NCI-H2227 treated with DMSO at 0.1 percent for 48 hours (cell line): ENCODE measurements around the gene PCDHGB1.
"Not testable (repeated sequence)": the region's sequence is repeated elsewhere in the genome, so short reads cannot be mapped to it uniquely, and the experiment has no call there.

Experiments
- DNase-seq: peaks from one replicate; lab custom pipeline; 2025; lab: John Stamatoyannopoulos, UW

The PCDHGB1 gene

DNA sequence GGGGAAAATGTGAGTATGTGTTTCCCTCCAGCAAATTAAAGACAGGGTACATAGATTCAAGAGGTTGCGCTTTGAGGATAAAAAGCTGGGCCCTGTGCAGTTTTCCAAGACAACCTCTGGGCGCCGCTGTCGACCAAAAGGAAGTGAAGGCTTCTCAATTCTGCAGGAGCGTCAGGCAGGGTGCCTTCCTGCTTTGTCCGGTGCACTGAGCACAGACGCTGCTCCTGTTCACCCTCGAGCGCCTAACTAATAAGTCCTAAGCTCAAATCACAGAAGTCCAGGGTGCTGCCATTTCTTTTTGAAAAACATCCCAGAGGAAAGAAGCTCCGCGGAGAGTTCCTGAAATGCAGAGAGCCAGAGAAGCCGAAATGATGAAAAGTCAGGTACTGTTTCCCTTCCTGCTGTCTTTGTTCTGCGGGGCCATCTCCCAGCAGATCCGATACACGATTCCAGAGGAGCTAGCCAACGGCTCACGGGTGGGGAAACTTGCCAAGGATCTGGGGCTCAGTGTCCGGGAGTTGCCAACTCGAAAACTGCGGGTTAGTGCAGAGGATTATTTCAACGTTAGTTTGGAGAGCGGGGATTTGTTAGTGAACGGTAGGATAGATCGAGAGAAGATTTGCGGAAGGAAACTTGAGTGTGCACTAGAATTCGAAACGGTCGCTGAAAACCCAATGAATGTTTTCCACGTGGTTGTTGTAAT, at the start of gene PCDHGB1:
PCDHGB1 (plus strand) TSS at position 183 of the 703 bp plus-strand sequence; CDS start at position 345, 162 bp downstream.
- DNase-seq: peak; percentile 45

DNA sequence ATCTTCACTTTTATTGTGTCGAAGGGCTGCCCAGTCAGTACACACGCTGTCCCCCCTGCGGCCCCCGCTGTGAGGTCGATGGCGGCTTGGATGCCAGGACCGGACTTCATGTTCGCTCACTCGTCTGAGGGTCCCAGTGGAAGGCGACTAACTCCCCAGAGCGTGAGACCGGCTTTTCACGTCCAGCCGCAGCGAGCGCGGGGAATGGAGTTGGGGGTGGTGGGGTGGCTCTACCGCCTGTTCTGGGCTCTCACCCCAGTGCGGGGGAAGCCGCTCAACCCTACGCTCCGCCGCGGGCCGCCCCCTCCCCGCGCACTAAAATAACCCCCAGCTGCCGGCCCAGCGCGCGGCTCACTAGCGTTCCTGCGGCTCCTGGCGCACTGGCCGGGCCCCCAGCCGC, 46.1 kb upstream of the PCDHGB1 start, which contains the start of gene SLC25A2:
SLC25A2 (minus strand) TSS at position 294 of the 400 bp plus-strand sequence; CDS start at position 110, 184 bp downstream.
- no peak for DNase-seq

DNA sequence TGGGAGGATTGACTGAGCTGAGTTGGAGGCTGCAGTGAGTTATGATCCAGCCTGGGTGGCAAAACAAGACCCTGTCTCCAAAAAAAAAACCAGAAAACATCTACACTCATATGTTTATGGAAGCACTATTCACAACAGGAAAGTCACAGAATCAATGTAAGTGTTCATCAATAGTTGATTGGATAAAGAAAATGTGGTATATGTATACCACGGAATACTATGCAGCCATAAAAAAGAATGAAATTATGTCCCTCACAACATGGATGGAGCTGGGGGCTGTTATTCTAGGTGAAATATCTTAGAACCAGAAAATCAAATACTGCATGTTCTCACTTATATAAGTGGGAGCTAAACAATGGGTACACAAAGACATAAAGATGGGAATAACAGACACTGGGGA, 43.3 kb upstream of the PCDHGB1 start:
- DNase-seq: no peak

DNA sequence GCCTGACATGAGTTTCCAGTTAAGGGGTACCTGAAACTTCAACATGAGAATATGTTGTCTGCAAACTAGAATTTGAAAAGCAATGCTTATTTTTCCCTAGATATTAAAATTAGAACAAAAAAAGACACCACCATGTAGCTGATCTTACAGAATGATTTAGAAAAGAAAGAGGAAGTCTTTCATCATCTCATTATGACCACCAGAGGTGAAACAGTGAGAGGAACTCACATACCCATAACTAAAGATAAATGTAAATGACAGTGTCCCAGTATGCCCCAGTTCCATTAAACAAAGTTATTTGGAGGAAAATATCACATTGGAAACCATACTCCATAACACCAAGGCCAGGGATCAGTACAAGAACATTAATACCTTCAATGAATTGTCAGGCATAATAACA, 36.2 kb upstream of the PCDHGB1 start:
- no peak for DNase-seq

DNA sequence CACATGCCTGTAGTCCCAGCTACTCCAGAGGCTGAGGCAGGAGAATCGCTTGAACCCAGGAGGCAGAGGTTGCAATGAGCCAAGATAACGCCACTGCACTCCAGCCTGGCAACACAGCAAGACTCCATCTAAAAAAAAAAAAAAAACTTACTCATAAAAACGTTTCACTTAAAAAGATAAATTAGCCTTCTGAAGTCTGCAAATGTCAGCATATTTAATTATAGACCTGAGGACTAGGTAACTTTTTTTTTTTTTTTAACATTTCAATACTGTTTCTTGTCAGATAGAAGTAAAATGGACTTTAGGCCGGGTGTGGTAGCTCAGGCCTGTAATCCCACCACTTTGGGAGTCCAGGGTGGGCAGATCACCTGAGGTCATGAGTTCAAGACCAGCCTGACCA, 32.9 kb upstream of the PCDHGB1 start:
- not testable (repeated sequence) for DNase-seq

DNA sequence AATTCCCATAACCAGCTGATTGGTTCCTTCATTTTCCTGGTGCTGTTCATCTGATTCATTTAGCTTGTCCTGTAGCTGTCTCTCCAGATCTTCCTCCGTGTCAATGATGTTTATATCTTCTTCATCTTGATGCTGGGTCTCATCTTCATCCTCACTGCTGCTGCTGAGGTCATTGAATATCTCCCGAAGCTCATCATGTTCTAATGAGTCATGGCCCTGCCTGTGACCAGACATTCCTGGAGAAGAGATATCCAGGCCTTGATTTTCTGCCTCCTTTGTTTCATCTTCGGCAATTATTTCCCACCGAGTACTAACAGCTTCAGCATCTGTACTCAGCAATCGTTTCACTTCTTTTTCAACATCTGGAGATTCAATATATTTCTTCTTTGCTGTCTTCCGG, 30.7 kb upstream of the PCDHGB1 start:
- no peak for DNase-seq

DNA sequence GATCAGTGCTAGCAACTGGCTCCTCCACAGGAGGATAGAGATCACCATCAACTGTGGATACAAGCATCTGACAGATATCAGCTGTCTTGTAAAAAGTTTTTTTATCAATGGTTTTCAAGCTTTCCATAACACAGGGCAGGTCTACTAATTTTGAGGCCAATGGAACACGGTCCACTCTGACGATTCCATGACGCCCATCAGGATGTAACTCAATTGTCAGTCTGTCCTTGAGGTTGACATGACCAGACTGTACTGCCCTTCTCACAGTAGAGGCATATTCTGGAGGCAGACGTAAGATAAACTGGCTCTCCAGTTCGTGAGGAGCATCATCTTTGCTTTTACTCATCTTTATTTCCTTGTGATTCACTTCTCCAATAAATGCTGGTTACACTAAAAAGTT, 30.2 kb upstream of the PCDHGB1 start:
- no peak for DNase-seq

DNA sequence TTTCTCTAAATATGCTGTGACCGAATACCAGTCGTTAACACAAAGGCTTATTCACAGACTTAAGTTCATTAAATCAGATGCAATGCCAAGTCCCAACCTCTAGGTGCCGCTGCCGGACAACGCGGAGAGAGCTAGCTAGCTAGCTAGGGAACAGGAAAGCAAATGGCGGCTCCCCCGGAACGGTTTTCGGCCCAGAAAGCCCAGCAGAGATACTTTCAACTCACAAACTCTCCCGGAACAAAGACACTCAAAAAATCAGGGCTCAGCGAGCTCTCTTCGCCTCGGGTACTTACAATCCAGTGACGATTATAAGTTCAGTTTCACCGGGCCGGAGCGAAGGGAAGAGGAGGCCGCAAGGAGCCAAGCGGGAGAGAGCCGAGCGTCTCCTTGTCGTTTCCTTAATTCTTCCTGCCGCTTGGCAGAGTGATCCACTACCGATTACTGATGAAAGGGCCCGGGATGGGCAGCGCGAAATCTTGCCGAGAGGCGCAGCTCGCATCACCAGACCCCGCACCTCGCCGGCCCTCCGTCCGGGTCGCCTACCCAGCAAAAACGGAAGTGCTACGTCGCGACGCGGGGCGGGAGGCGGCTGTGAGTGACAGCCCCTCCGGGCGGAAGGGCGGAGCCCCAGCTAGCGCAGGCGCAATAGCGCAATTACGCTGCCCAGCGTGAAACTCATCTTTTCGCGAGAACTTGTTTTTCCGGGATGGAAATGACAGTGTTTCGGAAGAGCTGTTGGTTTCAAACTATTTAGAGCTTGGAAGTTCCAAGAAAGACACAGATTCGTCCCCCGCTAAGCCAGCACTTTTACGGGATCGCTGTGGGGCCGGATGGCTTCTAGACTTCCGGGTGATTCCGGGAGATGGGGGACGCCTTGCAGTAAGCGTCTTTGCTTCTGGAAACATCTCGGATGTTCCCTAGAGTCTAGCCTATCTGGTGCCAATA, 29.4 kb upstream of the PCDHGB1 start, which contains the start of gene TAF7:
TAF7 (minus strand) TSS at position 560 of the 945 bp plus-strand sequence. CDS start 740 bp downstream, outside the sequence.
- peak; percentile 79 for DNase-seq

DNA sequence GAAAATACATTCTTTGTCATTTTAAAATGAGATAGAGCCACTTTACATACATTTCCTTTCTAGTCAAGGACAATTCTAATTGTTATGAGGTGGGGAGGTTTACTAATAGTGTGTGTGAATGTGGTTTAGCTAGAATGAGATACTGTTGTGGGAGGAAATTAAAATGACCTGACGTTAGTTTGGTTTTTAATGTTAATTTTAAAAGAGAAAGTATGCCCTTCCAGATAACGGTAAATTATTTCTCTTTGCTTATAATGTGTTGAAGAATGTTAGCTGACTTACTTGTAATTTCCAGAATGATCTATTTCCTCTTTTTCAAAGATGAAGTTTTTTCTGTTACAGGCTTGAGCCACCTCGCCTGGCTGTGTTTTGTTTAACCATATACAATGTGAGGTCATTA, 27.6 kb upstream of the PCDHGB1 start:
- DNase-seq: no peak

DNA sequence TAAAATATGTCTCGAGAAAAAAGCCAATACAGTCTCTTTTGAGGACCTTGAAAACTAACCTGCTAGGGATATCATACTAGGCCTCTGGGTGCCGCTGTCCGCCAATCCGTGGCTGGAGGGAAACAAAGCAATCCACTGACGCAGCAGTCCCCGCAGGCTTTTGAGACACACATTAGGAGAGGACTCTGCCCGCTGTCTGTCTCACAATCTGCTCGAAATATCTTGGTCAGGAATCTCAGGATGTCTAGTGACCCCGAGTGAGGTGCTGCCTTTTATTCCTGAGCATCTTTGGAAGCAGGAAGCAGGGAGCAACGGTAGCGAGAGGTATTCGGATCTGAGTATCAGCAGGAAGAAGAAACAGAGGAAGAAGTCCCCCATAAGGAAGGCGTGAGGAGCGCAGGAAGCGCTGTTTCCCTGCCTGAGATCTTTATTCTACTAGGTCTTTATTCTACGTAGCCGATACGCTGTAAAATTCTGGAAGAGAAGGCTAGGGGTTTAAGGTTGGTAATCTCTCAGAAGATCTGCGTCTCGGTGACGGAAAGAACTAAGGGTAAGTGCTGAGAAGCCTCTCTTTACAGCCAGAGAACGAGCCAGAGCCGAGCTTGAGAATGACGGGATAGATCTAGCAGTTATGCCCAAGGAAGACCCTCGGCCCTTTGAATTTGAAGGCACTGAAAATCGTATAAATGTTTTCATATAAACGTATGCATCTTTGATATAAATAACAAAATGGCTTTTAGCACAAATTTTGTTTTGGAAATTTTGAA, 23.6 kb upstream of the PCDHGB1 start:
- DNase-seq: peak; percentile 28

DNA sequence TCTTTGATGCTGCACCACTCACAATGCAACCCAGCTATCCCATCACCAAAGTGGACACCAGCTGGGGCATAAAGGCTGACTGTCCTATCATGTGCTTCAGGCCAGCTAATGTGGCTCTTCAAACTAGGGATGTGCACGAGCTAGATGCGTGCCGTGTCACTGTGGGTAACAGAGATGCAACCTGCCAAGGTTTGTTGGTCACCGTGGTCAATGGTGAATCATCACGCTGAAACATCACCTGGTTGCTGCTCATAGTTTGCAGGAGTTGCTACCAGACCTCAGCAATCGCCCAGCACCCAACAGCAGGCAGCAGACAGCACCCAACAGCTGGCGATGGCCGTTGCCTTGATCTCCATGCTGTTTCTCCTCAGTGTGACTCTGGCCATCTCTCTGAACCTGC, 21.7 kb upstream of the PCDHGB1 start:
- no peak for DNase-seq

DNA sequence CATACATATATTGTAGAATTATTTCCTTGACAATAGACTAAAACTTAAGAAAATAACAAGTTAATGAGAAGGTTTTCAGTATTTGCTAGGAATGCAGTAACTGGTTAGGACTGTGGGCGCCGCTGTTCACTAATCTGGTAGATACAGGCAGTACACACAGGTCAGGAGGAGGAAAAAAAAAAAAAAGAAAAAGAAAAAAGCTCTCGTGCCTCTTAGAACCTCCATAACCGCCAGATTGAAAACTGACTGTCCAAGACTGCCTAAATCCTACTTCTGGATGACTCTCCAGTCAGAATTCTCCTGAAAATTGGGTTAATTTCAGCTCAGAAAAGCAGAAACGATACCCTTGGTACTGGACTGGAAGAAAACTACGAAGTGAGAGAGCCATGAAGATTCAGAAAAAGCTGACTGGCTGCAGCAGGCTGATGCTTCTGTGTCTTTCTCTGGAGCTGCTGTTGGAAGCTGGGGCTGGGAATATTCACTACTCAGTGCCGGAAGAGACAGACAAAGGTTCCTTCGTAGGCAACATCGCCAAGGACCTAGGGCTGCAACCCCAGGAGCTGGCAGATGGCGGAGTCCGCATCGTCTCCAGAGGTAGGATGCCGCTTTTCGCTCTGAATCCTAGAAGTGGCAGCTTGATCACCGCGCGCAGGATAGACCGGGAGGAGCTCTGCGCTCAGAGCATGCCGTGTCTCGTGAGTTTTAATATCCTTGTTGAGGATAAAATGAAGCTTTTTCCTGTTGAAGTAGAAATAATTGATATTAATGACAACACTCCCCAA, 19.4 kb upstream of the PCDHGB1 start, which contains the start of gene PCDHGA1:
PCDHGA1 (plus strand) TSS at position 216 of the 782 bp plus-strand sequence.
- DNase-seq: no peak

DNA sequence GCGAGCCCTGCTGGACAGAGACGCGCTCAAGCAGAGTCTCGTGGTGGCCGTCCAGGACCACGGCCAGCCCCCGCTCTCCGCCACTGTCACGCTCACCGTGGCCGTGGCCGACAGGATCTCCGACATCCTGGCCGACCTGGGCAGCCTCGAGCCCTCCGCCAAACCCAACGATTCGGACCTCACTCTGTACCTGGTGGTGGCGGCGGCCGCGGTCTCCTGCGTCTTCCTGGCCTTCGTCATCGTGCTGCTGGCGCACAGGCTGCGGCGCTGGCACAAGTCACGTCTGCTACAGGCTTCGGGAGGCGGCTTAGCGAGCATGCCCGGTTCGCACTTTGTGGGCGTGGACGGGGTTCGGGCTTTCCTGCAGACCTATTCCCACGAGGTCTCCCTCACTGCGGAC, 17.3 kb upstream of the PCDHGB1 start:
- DNase-seq: not testable (repeated sequence)

DNA sequence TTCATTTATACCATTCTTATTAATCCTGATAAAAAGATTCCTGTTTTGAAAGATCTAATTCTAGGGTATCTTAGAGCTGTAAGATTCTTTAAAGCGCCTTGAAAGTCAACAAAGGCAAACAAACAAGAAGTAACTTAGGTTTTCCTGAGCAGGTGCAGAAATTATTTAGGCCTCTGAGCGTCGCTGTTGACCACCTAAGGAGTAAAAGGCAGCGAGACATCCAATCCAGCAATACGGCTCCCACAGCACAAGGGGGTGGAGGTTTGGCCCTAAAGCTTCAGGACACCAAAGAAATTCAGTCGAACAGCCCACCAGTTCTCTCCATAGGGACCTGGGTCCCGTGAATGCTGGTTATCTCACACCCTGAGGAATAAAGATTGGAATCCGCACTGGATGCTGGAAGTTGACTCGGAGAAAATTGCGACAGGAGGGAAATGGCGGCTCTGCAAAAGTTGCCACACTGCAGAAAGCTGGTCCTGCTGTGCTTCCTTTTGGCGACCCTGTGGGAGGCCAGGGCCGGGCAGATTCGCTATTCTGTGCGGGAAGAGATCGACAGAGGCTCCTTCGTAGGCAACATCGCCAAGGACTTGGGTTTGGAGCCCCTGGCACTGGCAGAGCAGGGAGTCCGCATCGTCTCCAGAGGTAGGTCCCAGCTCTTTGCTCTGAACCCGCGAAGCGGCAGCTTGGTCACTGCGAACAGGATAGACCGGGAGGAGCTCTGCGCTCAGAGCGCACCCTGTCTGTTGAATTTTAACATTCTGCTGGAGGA, 11.2 kb upstream of the PCDHGB1 start, which contains the start of gene PCDHGA2:
PCDHGA2 (plus strand) TSS at position 223 of the 769 bp plus-strand sequence.
- peak; percentile 3 for DNase-seq

DNA sequence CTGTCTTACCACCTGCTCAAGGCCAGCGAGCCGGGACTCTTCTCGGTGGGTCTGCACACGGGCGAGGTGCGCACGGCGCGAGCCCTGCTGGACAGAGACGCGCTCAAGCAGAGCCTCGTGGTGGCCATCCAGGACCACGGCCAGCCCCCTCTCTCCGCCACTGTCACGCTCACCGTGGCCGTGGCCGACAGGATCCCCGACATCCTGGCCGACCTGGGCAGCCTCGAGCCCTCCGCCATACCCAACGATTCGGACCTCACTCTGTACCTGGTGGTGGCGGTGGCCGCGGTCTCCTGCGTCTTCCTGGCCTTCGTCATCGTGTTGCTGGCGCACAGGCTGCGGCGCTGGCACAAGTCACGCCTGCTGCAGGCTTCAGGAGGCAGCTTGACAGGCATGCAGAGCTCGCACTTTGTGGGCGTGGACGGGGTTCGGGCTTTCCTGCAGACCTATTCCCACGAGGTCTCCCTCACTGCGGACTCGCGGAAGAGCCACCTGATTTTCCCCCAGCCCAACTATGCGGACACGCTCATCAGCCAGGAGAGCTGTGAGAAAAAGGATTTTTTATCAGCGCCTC, 9.0 kb upstream of the PCDHGB1 start:
- not testable (repeated sequence) for DNase-seq

DNA sequence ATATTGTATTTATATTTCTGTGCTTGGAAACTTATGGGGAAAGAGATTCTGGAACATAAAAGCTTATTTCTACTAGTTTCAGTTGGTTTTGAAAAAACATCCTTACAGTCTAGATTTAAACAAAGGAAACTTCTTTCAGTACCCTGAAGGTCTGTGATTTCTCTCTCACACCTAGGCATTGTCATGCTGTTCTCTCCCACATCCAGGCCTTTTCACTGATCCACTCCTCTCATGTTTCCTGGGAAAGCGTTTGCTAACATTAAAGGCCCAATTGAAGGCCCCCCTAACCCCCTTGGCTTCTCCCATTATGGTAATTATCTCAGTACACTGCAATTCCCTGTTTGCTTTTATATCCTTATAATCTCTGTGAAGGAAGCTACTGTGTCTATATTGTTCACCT, 7.1 kb upstream of the PCDHGB1 start:
- no peak for DNase-seq

DNA sequence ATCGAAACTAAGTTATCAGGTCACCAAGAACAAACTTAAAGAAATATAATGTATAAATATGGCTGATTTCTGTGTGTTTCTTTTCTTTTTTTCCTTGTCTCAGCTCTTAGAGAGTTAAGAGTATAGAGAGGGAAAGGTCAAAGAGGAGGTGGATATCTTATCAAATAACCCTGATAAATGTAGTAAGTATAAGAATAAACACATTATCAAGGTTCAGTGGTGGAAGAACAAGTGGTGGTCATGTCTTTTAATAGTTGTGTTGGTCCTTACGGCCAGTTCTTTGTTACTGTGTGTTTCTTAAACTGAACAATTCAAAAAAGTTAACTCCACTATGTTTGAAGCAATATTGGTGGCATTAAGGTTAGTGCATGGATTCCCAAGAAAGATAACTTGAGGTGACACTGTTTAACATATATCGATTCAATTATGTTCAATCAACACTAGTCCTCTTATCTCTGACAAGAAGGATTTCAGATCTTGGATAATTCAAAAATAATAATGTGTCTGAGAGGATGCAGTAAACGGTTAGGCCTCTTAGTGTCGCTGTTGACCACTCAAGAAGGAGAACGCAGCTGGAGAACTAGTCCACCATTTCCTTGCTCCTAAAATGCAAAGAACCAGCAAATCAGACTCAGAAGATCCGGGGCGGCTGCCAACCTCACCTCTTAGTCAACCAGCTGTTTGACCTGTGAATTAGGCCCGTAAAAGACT, 6.5 kb upstream of the PCDHGB1 start, which contains the start of gene PCDHGA3:
PCDHGA3 (plus strand) TSS at position 588 of the 711 bp plus-strand sequence. CDS start 205 bp downstream, outside the sequence.
- no peak for DNase-seq

DNA sequence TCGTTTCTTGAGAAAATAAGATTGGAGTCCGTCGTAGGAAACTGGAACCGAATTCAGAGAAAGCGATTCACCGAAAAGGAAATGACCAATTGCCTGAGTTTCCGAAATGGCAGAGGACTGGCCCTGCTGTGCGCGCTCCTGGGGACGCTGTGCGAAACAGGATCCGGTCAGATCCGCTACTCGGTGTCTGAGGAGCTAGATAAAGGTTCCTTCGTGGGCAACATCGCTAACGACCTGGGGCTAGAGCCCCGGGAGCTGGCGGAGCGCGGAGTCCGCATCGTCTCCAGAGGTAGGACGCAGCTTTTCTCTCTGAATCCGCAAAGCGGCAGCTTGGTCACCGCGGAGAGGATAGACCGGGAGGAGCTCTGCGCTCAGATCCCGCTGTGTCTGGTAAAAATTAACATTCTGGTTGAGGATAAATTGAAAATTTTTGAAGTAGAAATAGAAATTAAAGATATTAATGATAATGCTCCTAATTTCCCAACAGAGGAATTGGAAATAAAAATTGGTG, 5.9 kb upstream of the PCDHGB1 start:
- no peak for DNase-seq

DNA sequence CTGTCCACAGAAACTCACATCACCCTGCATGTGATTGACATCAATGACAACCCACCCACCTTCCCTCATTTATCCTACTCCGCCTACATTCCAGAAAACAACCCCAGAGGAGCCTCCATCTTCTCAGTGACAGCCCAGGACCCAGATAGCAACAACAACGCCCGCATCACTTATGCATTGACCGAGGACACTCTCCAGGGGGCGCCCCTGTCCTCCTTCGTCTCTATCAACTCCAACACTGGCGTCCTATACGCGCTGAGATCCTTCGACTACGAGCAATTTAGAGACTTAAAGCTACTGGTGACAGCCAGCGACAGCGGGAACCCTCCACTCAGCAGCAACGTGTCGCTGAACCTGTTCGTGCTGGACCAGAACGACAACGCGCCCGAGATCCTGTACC, 4.6 kb upstream of the PCDHGB1 start:
- no peak for DNase-seq
